Measurements from ENCODE around the gene SMIM15.
"Not testable (repeated sequence)": the region's sequence is repeated elsewhere in the genome, so short reads cannot be mapped to it uniquely, and the experiment has no call there.

SMIM15 gene, protein sequence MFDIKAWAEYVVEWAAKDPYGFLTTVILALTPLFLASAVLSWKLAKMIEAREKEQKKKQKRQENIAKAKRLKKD

DNA sequence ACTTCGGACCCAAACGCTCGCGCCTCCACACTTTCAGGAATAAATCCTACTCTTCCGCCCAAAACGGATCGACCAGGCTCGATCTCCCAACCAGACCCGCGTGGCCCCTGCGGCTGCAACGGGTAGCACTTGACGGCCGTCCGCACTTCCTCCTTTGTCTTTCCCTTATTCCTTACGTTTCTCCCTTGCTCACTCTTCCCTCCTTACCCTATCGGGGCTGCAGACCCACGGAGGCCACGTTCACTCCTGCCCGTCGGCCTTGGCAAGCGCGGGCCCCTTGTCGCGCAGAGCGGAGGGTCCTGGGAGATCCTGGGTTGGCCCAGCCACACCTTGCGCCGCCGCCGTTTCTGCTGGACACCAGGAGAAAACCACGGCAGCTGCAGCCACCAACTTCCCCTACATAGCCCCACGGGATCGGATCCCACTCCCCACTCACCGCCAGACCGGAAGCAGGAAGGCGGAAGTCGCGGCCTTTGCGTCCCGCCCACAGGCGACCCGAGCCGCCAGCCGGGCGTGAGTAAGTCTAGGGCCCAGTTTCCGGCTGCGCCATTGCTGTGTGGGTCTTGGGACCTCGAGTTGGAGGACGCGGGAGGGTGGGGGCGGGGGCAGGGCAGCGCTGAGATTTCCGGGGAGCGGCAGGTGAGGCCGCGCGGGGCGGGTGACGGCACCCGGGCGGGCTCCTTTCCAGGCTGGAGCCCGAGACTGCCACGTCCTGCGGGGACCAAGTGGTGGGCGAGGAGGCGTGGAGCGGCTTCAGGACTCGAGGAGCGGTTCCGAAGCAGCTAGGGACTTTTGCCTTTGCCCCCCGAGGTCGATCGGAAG, at the start of gene SMIM15:
Gene SMIM15 (minus strand): TSS at position 459 of the 822 bp plus-strand sequence. CDS start 2,297 bp downstream, outside the sequence.
- DNase-seq: peak; percentile 51

DNA sequence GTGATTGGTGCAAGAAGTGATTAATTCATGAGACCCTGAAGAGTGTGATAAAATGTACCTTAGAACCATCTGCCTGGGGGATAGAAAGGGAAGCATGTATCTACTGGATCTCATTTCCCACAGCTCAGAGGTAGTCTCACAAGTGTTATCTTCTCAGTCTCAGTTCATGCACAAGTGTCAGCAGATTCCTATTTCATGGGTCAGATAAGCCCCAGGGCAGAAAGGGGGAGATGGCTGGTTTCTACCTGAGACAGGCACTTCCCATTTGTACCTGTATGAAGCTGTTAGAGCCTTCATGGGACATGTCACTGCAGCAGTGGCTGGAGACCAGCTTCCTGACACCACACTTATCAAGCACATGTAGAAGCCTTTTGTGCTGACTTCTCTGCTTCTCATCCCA, 45.6 kb upstream of the SMIM15 start:
- no peak for DNase-seq

GRCh38 chr5:61205013-61205412, 42.7 kb upstream of the SMIM15 start:
- DNase-seq: no peak

- DNase-seq: no peak
Measured at GRCh38 chr5:61202213-61202612, 39.9 kb upstream of the SMIM15 start.

- no peak for DNase-seq
Measured at GRCh38 chr5:61200582-61201155, 38.4 kb upstream of the SMIM15 start.

- no peak for DNase-seq
Measured at GRCh38 chr5:61198606-61199005, 36.3 kb upstream of the SMIM15 start.

DNA sequence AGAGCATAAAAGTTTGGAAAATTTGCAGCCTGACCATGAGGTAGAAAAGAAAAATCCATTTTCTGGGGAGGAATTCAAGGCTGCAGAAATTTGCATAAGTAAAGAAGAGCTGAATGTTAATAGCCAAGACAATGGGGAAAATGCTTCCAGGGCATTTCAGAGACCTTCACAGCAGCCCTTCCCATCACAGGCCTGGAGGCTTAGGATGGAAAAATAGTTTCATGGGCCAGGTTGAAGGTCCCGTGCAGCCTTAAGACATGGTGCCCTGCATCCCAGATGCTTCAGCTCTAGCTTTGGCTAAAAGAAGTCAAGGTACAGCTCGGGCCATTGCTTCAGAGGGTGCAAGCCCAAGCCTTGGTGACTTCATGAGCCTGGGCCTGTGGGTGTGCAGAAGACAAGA, 25.6 kb upstream of the SMIM15 start:
- not testable (repeated sequence) for DNase-seq

- DNase-seq: not testable (repeated sequence)
Measured at GRCh38 chr5:61187352-61187751, 25.1 kb upstream of the SMIM15 start.

DNA sequence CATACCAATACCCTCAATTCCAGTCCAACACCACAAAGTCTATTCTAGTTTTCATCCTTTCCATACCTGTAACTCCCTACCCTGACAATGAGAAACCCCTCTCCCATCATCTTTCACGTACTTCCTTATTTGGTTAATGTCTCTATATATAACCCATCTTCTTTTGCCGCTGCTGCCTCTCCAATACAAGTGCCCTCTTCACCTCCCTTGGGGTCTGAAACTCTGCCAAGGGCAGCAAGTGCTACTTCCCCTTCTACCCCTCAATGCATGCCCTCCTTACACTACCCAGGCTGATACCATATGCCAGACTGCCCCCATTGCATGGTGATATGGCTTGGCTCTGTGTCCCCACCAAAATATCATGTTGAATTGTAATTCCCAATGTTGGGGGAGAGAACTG, 24.4 kb upstream of the SMIM15 start:
- DNase-seq: no peak

DNA sequence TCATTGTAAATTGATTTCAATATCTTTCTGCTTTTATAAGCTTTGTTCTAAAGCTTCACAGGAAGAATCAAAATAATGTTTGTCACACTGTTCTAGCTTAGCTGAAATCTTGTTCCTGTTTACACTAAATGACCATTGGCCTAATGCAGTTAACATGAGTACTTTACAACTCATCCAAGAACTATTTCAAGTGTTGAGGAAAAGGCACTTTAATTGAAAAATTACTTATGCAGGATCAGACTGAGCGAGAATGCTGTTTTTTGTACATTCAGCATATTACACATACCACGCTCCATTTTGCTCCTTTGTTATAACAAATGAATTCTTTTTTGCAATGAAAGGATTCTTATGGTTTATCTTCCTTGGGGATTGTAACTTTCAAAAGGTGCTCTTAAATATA, 22.4 kb upstream of the SMIM15 start:
- DNase-seq: no peak

GRCh38 chr5:61183538-61183937, 21.3 kb upstream of the SMIM15 start:
- DNase-seq: no peak

DNA sequence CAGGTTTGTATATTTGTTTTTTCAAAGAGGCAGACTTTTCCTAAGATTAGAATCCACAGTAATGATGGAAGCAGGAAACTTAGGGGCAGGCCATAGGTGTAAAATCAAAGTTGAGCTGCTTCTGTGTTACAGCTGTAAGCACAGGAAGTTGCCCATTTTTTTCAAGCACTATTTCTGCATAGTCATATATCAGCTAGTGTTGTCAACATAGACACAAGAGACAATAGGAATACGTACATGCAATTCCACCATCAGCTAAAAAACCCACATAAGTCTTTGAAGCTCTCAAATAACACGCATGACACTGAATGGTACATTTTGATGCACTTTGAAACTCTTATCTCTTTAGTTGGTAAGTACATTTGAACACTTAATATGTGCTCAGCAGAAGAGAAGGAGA, 20.2 kb upstream of the SMIM15 start:
- DNase-seq: no peak

DNA sequence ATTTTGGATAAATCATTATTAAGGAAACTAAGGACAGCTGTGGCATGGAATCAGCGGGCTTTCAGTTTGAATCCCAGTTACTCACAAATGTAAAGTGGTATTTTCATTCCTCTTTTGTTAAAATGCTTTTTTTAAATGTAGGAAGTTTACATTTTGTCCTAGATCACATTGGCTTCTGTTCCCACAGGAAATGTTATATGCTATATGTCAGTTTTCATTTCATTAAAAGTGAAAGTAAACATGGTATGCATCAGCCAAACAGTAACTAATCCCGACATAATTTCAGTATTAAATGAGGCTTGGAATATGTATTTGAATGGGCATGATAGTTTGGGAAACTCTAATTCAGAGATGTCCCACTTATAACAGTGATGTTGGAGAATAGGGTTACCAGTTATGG, 18.6 kb upstream of the SMIM15 start:
- no peak for DNase-seq

- DNase-seq: no peak
Measured at GRCh38 chr5:61178702-61179101, 16.4 kb upstream of the SMIM15 start.

- DNase-seq: no peak
Measured at GRCh38 chr5:61177716-61178115, 15.4 kb upstream of the SMIM15 start.

DNA sequence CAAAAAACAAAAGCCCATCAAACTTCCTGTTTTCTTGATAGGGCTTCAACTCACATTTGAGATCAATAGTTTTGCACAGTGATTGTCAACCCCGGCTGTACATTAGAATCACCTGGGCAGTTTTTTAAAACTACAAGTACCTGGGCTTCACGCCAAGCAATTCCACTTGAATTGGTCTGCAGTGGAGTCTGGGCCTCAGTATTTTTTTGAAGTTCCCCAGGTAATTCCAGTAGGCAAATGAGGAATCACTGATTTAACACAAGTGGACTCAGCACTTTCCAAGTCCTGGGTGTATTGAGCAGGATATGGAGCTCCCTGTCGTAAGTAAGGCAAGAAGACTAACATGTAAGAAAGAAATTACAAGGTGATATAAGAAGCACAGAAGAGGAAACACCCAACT, 14.8 kb upstream of the SMIM15 start:
- no peak for DNase-seq

GRCh38 chr5:61176631-61177030, 14.4 kb upstream of the SMIM15 start:
- DNase-seq: no peak

DNA sequence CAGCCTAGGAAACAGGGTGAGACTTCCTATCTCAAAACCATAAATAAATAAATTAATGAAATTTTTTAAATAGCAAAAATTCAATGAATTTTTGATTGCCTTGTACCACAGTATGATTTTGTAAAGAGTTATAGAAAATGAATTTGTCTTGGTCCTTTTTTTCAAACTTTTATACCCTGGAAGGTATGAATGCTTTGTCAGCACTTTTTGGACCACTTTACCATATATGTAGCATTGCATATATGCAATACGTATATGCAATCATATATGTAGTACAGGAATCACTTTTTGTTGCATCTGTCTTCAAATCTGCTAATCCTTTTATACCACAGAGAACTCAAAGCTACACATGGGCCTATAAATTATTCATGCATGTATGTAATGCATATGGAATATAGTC, 9.2 kb upstream of the SMIM15 start:
- no peak for DNase-seq

- no peak for DNase-seq
Measured at GRCh38 chr5:61168951-61169350, 6.7 kb upstream of the SMIM15 start.

GRCh38 chr5:61167382-61167781, 5.1 kb upstream of the SMIM15 start:
- DNase-seq: no peak

- no peak for DNase-seq
Measured at GRCh38 chr5:61163905-61164304, 1.6 kb upstream of the SMIM15 start.

DNA sequence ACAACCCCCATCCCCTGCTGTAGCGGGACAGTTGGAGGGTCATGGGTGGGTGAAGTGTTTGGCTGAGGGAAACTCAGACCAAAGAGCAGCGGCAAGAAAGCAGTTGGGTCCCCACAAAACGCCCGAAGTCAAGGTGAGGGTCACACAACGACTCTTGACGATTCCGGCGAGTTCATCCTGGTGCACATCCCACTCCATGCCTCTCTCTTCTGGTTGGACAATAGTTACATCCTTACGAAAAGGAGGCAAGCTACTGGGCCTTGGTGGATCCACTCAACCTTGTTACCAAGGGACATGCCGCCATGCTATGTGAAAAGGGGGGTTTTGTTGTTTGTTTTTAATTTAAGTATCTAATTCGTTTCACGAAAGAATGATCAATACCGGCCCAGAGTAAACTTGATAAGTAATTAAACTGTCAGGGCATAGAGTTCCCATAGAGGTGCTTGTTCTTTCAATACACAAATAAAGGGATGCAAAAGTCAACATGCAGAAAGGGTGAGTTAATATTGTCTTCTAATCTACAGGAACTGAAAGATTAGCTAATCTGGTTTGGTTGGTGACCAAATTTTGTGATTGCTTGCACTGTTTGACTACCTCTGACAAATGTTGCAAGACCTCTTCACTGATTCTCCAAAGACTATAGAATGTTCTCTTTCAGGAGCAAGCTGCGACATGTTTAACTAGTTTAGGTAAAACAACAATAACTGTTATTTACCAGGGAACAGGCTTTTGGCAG, 732 bp upstream of the SMIM15 start:
- no peak for DNase-seq

DNA sequence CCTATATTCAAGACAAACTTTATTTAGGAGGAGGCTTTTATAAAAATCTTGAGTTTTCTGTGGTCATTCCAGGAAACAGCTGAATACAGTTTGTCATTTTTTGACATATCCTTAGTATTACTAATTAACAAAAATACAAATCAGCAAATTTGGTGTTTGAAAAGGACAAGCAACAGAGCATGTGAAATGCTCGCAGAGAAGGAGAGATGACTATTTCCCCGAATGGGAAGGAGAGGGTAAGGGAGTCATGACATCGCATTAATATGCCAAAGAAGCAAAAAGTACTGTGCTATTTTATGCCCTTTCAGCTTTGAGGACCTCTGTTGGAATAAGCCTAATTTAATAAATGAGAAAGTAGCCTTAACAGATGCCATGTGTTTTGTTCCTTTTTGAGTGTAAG, 1.8 kb downstream of the SMIM15 start:
- DNase-seq: no peak

DNA sequence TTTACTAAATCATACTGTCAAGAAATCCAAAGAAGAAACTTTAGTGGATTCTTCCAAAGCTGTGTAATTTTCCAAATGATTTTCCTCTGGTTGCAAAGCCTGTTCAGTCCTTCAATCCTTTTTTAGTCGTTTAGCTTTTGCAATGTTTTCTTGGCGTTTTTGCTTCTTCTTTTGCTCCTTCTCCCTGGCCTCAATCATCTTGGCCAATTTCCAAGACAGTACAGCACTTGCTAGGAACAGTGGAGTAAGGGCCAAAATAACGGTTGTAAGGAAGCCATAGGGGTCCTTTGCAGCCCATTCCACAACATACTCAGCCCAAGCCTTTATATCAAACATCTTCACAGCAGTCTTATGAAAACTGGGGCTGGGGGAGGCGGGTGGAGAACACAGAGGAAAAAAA, 2.4 kb downstream of the SMIM15 start:
- DNase-seq: no peak

All from NCI-H524 treated with DMSO at 0.1 percent for 48 hours (cell line).